B cell (primary cell): ENCODE results near the gene LGI1.

Experiments
- EZH2 ChIP-seq: IDR thresholded peaks from 2 replicates; pipeline ENCODE4 v1.6.1; 2012; ENCODE audit warnings: borderline replicate concordance, low read depth, mild to moderate bottlenecking, moderate library complexity, low read length; ENCODE audit not compliant: insufficient read depth, poor library complexity, severe bottlenecking
- TF ChIP-seq, protein P1 (sequence below): fragments of 200-600 bp; IDR thresholded peaks from one replicate; pipeline ENCODE4 v1.8.0; 2022; ENCODE audit warnings: antibody characterized with exemption, mild to moderate bottlenecking

DNA sequence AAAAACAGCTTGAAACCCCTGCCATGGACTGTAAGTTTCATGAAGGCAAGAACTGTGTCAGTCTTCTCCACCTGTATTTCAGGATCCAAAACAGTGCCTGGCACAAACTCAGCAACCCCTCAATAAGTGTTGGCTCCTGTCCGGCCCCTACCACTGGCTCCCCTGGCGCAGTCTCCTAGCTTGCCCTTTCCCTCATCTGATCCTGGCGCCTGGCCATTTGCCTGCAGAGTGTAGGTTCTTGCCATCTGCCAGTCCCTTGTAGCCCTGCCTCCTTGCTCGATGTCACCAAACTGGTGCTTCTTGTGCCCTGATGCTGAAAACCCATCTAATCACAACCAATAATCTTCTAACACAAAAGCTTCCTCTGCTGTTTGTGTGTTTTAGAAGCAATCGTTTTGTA, 60.4 kb downstream of the LGI1 start:
- TF ChIP-seq, protein P1, sequence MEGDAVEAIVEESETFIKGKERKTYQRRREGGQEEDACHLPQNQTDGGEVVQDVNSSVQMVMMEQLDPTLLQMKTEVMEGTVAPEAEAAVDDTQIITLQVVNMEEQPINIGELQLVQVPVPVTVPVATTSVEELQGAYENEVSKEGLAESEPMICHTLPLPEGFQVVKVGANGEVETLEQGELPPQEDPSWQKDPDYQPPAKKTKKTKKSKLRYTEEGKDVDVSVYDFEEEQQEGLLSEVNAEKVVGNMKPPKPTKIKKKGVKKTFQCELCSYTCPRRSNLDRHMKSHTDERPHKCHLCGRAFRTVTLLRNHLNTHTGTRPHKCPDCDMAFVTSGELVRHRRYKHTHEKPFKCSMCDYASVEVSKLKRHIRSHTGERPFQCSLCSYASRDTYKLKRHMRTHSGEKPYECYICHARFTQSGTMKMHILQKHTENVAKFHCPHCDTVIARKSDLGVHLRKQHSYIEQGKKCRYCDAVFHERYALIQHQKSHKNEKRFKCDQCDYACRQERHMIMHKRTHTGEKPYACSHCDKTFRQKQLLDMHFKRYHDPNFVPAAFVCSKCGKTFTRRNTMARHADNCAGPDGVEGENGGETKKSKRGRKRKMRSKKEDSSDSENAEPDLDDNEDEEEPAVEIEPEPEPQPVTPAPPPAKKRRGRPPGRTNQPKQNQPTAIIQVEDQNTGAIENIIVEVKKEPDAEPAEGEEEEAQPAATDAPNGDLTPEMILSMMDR = no peak
- TF ChIP-seq EZH2 = no peak
